OCI-LY1 (cell line): Measurements from ENCODE around the gene ANKH.

Source experiments
- H2AFZ ChIP-seq: fragments of 200-600 bp; sonication (generic), shearing (Covaris generic); 2 replicates; pipeline ENCODE4 v1.6.0; 2014; ENCODE audit warnings: antibody characterized with exemption, mild to moderate bottlenecking, low read length
- H3F3A ChIP-seq: fragments of 200-600 bp; sonication (generic), shearing (Covaris generic); 2 replicates; pipeline ENCODE4 v1.6.0; 2014; ENCODE audit warnings: mild to moderate bottlenecking, antibody characterized with exemption, low read length, moderate library complexity; ENCODE audit not compliant: insufficient read depth
- H3K27ac ChIP-seq: fragments of 200-600 bp; sonication (generic); 2 replicates; pipeline ENCODE4 v1.5.1; 2014; ENCODE audit warnings: low read length, mixed run types, mild to moderate bottlenecking, low read depth; ENCODE audit not compliant: poor library complexity, severe bottlenecking
- H3K27me3 ChIP-seq: fragments of 200-600 bp; sonication (generic); 2 replicates; pipeline ENCODE4 v1.6.0; 2014; ENCODE audit warnings: antibody characterized with exemption, mild to moderate bottlenecking, low read length, moderate library complexity; ENCODE audit not compliant: insufficient read depth
- H3K36me3 ChIP-seq: fragments of 200-600 bp; sonication (generic); 2 replicates; pipeline ENCODE4 v1.6.1; 2014; ENCODE audit warnings: mild to moderate bottlenecking, antibody characterized with exemption, low read length, moderate library complexity, mixed read lengths; ENCODE audit not compliant: insufficient read depth
- H3K4me1 ChIP-seq: fragments of 200-600 bp; sonication (generic); 2 replicates; pipeline ENCODE4 v1.5.1; 2014; ENCODE audit warnings: mild to moderate bottlenecking, low read length, moderate library complexity; ENCODE audit not compliant: insufficient read depth, severe bottlenecking
- H3K4me2 ChIP-seq: fragments of 200-600 bp; sonication (generic), shearing (Covaris generic); 2 replicates; pipeline ENCODE4 v1.6.1; 2014; ENCODE audit warnings: low read length
- H3K4me3 ChIP-seq: fragments of 200-600 bp; sonication (generic); 2 replicates; pipeline ENCODE4 v1.5.1; 2014; ENCODE audit warnings: low read length, low read depth, mild to moderate bottlenecking, mixed read lengths; ENCODE audit not compliant: poor library complexity, severe bottlenecking
- H3K79me2 ChIP-seq: fragments of 200-600 bp; shearing (Covaris generic); 2 replicates; pipeline ENCODE4 v1.6.1; 2016; ENCODE audit warnings: mixed run types, low read length, mixed read lengths; ENCODE audit not compliant: insufficient read depth
- H3K9ac ChIP-seq: fragments of 200-600 bp; sonication (generic), shearing (Covaris generic); 2 replicates; pipeline ENCODE4 v1.6.1; 2014; ENCODE audit warnings: mild to moderate bottlenecking, low read length, mixed read lengths
- H3K9me2 ChIP-seq: fragments of 200-600 bp; sonication (generic), shearing (Covaris generic); 2 replicates; pipeline ENCODE4 v1.6.1; 2014; ENCODE audit warnings: low read depth, mild to moderate bottlenecking, low read length, mixed read lengths
- H3K9me3 ChIP-seq: fragments of 200-600 bp; shearing (Covaris generic); 2 replicates; pipeline ENCODE4 v1.6.1; 2014; ENCODE audit warnings: low read length, mixed read lengths
- H4K20me1 ChIP-seq: fragments of 200-600 bp; sonication (generic), shearing (Covaris generic); 2 replicates; pipeline ENCODE4 v1.6.0; 2016; ENCODE audit warnings: mild to moderate bottlenecking, low read length; ENCODE audit not compliant: insufficient read depth
- CTCF ChIP-seq: fragments of 200-600 bp; sonication (generic), shearing (Covaris generic); IDR thresholded peaks from 2 replicates; pipeline ENCODE4 v1.5.1; 2017; ENCODE audit warnings: mild to moderate bottlenecking, antibody characterized with exemption, low read length, moderate library complexity, mixed read lengths
- EZH2 ChIP-seq: fragments of 200-600 bp; sonication (generic), shearing (Covaris generic); IDR thresholded peaks from 2 replicates; pipeline ENCODE4 v1.8.0; 2017; ENCODE audit warnings: borderline replicate concordance, mixed run types, mild to moderate bottlenecking, antibody characterized with exemption, low read length, moderate library complexity, mixed read lengths

The ANKH gene

DNA sequence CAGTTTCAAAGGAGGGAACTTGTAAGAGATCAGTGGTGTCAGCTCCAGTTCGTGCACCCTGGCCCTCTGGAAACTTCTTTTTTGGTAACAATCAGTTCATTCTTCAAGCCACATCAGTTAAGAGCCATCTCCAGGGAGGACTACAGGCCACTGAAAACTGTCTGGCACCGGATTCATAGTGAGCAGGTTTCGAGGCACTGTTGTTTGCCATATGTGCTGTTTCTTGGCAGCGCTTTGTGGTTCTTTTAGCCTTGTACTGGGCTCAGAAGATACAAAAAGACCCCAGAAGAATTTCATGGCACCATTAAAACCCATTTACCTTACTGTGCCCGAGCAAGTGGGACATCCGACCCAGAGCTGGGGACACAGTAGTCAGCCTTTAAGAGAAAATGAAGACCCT, 138.6 kb downstream of the ANKH start:
- Histone ChIP-seq H3K4me2 (no peak overlapping the region), H3K79me2 (no peaks in the 10 kb centered on the region)

GRCh38 chr5:14730881-14731280, 140.7 kb downstream of the ANKH start:
- H3K9me3 ChIP-seq: no peaks in the 10 kb centered on the region
- H4K20me1 ChIP-seq: no peaks in the 10 kb centered on the region
- no peak overlapping the region for H3K4me2 ChIP-seq
- H3K27me3 ChIP-seq: no peaks in the 10 kb centered on the region
- no peaks in the 10 kb centered on the region for H3K79me2 ChIP-seq
- no peak overlapping the region for H3K9ac ChIP-seq
- H3K4me1 ChIP-seq: peaks cover 13% of the 10 kb centered on the region
- no peaks in the 10 kb centered on the region for H3K9me2 ChIP-seq
- H3F3A ChIP-seq: no peaks in the 10 kb centered on the region
- peaks cover 7% of the 10 kb centered on the region; the same call in 1 of the 2 replicates for H3K36me3 ChIP-seq
- H2AFZ ChIP-seq: no peak overlapping the region
- H3K4me3 ChIP-seq: no peak overlapping the region
- no peak for TF ChIP-seq CTCF
- TF ChIP-seq EZH2: no peak
- no peak overlapping the region for H3K27ac ChIP-seq

More for the DNA sequence above, 138.6 kb downstream of the ANKH start:
- no peaks in the 10 kb centered on the region for H3K27me3 ChIP-seq
- H3K4me3 ChIP-seq: no peak overlapping the region
- no peaks in the 10 kb centered on the region for H4K20me1 ChIP-seq
- no peaks in the 10 kb centered on the region for H3F3A ChIP-seq
- peaks cover 7% of the 10 kb centered on the region; the same call in 1 of the 2 replicates for H3K36me3 ChIP-seq
- peaks cover 13% of the 10 kb centered on the region for H3K4me1 ChIP-seq
- no peaks in the 10 kb centered on the region for H3K9me2 ChIP-seq
- no peak for TF ChIP-seq CTCF
- TF ChIP-seq EZH2: no peak
- no peak overlapping the region for H3K27ac ChIP-seq
- no peak overlapping the region for H3K9ac ChIP-seq
- H2AFZ ChIP-seq: no peak overlapping the region
- no peaks in the 10 kb centered on the region for H3K9me3 ChIP-seq

- Histone ChIP-seq H3K27ac (no peak overlapping the region), H3K9ac (no peak overlapping the region), H4K20me1 (no peaks in the 10 kb centered on the region), H3K9me3 (no peaks in the 10 kb centered on the region), H3K36me3 (peaks cover 7% of the 10 kb centered on the region; the same call in 1 of the 2 replicates), H3K9me2 (no peaks in the 10 kb centered on the region), H3K4me2 (no peak overlapping the region), H3K4me1 (peaks cover 14% of the 10 kb centered on the region), H3K4me3 (no peak overlapping the region), H2AFZ (no peak overlapping the region), H3K27me3 (no peaks in the 10 kb centered on the region), H3K79me2 (no peaks in the 10 kb centered on the region), H3F3A (no peaks in the 10 kb centered on the region)
- TF ChIP-seq CTCF: no peak
- TF ChIP-seq EZH2: no peak
Observed at GRCh38 chr5:14730466-14730865, 141.1 kb downstream of the ANKH start.
